HepG2 (cell line): Measurements from ENCODE around the gene PDCL3. TPM values are rescaled to one million over a fixed set of nuclear protein-coding genes. Genes with fewer than 3 reads are reported as not detected.

Source experiments
- ATAC-seq: fragments of 200-7000 bp; cut with Tn5 transposase; 3 replicates; pipeline ENCODE4 v1.9.1; 2020; ENCODE audit warnings: mild to moderate bottlenecking, moderate library complexity
- BruUV-seq: library from RNA; stranded (reverse); fragments of 400-500 nt; replicated peaks from 2 replicates; lab custom pipeline; 2021; lab: Mats Ljungman, UMichigan
- CTCF ChIA-PET: fragments of 300-600 bp; formaldehyde crosslinking; extraction: SDS; loops from one replicate; lab custom pipeline; 2021; ENCODE audit warnings: low total read pairs, inconsistent platforms, low intra/inter-chr PET ratio; lab: Yijun Ruan, JAX
- POLR2A ChIA-PET: fragments of 350-600 bp; sonication (Branson Sonifier 250); formaldehyde crosslinking; loops from one replicate; lab custom pipeline; 2020; ENCODE audit warnings: antibody characterized with exemption, inconsistent platforms; lab: Yijun Ruan, JAX
- DNase-seq: peaks from one replicate; pipeline ENCODE4 v3.0.0-alpha.2; 2015; ENCODE audit warnings: low spot score
- FAIRE-seq: peaks from 3 replicates; lab custom pipeline; 2011; peaks lifted over from hg19 to GRCh38; lab: Jason Lieb, UNC
- H2AFZ ChIP-seq: one replicate; pipeline ENCODE4 v1.6.1; 2011; ENCODE audit warnings: low read length, inconsistent platforms
- H3K27ac ChIP-seq: fragments of 300-600 bp; 3 replicates; pipeline ENCODE4 v1.8.0; 2011; ENCODE audit warnings: mixed run types, mild to moderate bottlenecking, mixed read lengths, low read length, inconsistent platforms; ENCODE audit not compliant: insufficient read depth; ENCODE audit errors: extremely low read length
- H3K27me3 ChIP-seq, 2 experiments: fragments of 200-600 bp in 1 of 2; 2 replicates in 1 of 2; 3 replicates in 1 of 2; pipeline versions ENCODE4 v1.6.0 to v1.8.0; 2011; ENCODE audit warnings: low read length in 2 of 2, mild to moderate bottlenecking in 2 of 2, moderate library complexity in 2 of 2, inconsistent platforms in 1 of 2; ENCODE audit not compliant: insufficient read depth in 2 of 2, control insufficient read depth in 1 of 2
- H3K36me3 ChIP-seq, 2 experiments: fragments of 200-600 bp in 1 of 2; replicated peaks in 1 of 2; 2 replicates in 1 of 2; 3 replicates in 1 of 2; pipeline versions ENCODE4 v1.5.1 to v1.8.0; 2011; ENCODE audit warnings: low read length in 2 of 2, inconsistent platforms in 1 of 2; ENCODE audit not compliant: insufficient read depth in 2 of 2, control insufficient read depth in 1 of 2
- H3K4me1 ChIP-seq: 2 replicates; pipeline ENCODE4 v1.5.1; 2012; ENCODE audit warnings: low read length, inconsistent platforms; ENCODE audit not compliant: insufficient read depth
- H3K4me2 ChIP-seq: 2 replicates; pipeline ENCODE4 v1.6.0; 2011; ENCODE audit warnings: low read depth, low read length, inconsistent platforms
- H3K4me3 ChIP-seq, 3 experiments: fragments of 200-600 bp in 1 of 3; sonication (generic), shearing (Covaris generic) in 1 of 3; replicated peaks in 1 of 3; 2 replicates each; pipeline ENCODE4 v1.5.1; 2011 to 2016; ENCODE audit warnings: low read length in 3 of 3, inconsistent platforms in 2 of 3, low read depth in 2 of 3, mild to moderate bottlenecking in 2 of 3, control low read depth in 1 of 3, mixed read lengths in 1 of 3; ENCODE audit not compliant: insufficient read depth in 1 of 3
- H3K79me2 ChIP-seq: one replicate; pipeline ENCODE4 v1.6.1; 2011; ENCODE audit warnings: low read length, inconsistent platforms; ENCODE audit not compliant: insufficient read depth
- H3K9ac ChIP-seq: 2 replicates; pipeline ENCODE4 v1.6.0; 2011; ENCODE audit warnings: mild to moderate bottlenecking, low read depth, low read length, inconsistent platforms; ENCODE audit not compliant: insufficient read depth
- H3K9me3 ChIP-seq: 2 replicates; pipeline ENCODE4 v1.5.1; 2012; ENCODE audit warnings: mild to moderate bottlenecking, low read length
- H4K20me1 ChIP-seq: 2 replicates; pipeline ENCODE4 v1.6.0; 2011; ENCODE audit warnings: inconsistent platforms, mild to moderate bottlenecking, low read length, moderate library complexity; ENCODE audit not compliant: insufficient read depth
- AKAP8 ChIP-seq: sonication (generic); formaldehyde crosslinking; IDR thresholded peaks from 2 replicates; pipeline ENCODE4 v1.5.1; 2020; ENCODE audit warnings: mild to moderate bottlenecking, missing genetic modification reagents
- DPF2 ChIP-seq: sonication (generic); formaldehyde crosslinking; IDR thresholded peaks from 2 replicates; pipeline ENCODE4 v1.4.0; 2020; ENCODE audit warnings: mild to moderate bottlenecking, low read depth, missing genetic modification reagents, borderline replicate concordance
- FOXA1 ChIP-seq, 2 experiments: fragments of 450-650 bp in 1 of 2; sonication (generic) in 1 of 2; formaldehyde crosslinking in 1 of 2; IDR thresholded peaks; 2 replicates each; pipeline versions ENCODE4 v1.4.0 to v1.6.1; 2016 to 2020; ENCODE audit warnings: missing genetic modification reagents in 1 of 2
- PRPF4 ChIP-seq: fragments of 200-400 bp; formaldehyde crosslinking; IDR thresholded peaks from 2 replicates; pipeline ENCODE4 v1.6.1; 2016; ENCODE audit warnings: low read length, low read depth; ENCODE audit not compliant: poor library complexity, severe bottlenecking
- REXO4 ChIP-seq: sonication (generic); formaldehyde crosslinking; IDR thresholded peaks from 2 replicates; pipeline ENCODE4 v1.8.0; 2022; ENCODE audit warnings: missing genetic modification reagents, mild to moderate bottlenecking, borderline replicate concordance
- RXRB ChIP-seq: IDR thresholded peaks from 2 replicates; pipeline ENCODE4 v1.6.1; 2016; ENCODE audit warnings: borderline replicate concordance, missing genetic modification reagents, missing compliant biosample characterization
- SNAPC4 ChIP-seq: sonication (generic); formaldehyde crosslinking; IDR thresholded peaks from 2 replicates; pipeline ENCODE4 v1.4.0; 2020; ENCODE audit warnings: mild to moderate bottlenecking, missing genetic modification reagents
- ZFP82 ChIP-seq: sonication (generic); formaldehyde crosslinking; IDR thresholded peaks from 2 replicates; pipeline ENCODE4 v1.5.1; 2020; ENCODE audit warnings: mild to moderate bottlenecking, missing genetic modification reagents, borderline replicate concordance
- ZNF17 ChIP-seq: sonication (generic); formaldehyde crosslinking; IDR thresholded peaks from 2 replicates; pipeline ENCODE4 v1.5.0; 2020; ENCODE audit warnings: mild to moderate bottlenecking, missing genetic modification reagents
- ZNF280B ChIP-seq: sonication (generic); formaldehyde crosslinking; IDR thresholded peaks from 2 replicates; pipeline ENCODE4 v1.5.0; 2020; ENCODE audit warnings: missing genetic modification reagents, mild to moderate bottlenecking, borderline replicate concordance
- ZNF770 ChIP-seq: sonication (generic); formaldehyde crosslinking; IDR thresholded peaks from 2 replicates; pipeline ENCODE4 v1.5.0; 2020; ENCODE audit warnings: mild to moderate bottlenecking, missing genetic modification reagents
- WGBS: methylation state at CpG from one replicate; pipeline ENCODE4 v1.1.6; 2017; ENCODE audit warnings: low lambda C conversion rate; 5-methylcytosine and 5-hydroxymethylcytosine counted together
- in situ Hi-C: cut with HindIII; loops from 2 replicates; pipeline ENCODE4 v1.10.0; 2017; ENCODE audit warnings: low pct_unique_long_range_greater_than_20kb; ENCODE audit not compliant: extremely low pct_ligation_motif_present
- intact Hi-C: fragments of 100-400 bp; cut with micrococcal nuclease; formaldehyde crosslinking; loops from one replicate; pipeline ENCODE4 v1.10.0; 2022; ENCODE audit not compliant: unreplicated experiment
- polyA plus RNA-seq, 8 experiments: library from polyadenylated mRNA; depleted of rRNA in 3 of 8; stranded (reverse) in 7 of 8; unstranded in 1 of 8; fragments of >200 nt; fragmentation: Illumina TruSeq in 4 of 8; extraction: Trizol in 4 of 8; gene quantifications; 2 replicates each; pipeline versions ENCODE4 v1.2.1 to v1.2.3, GENCODE V29; 2011 to 2016; ENCODE audit warnings: low read depth in 4 of 8, missing spikeins in 1 of 8, mixed read lengths in 1 of 8; ENCODE audit not compliant: insufficient read depth in 1 of 8
- total RNA-seq, 5 experiments: library from RNA; depleted of rRNA; stranded (reverse); fragments of >200 nt; fragmentation: Illumina TruSeq; extraction: Trizol; gene quantifications; 2 replicates each; pipeline ENCODE4 v1.2.3, GENCODE V29; 2016; ENCODE audit warnings: low read depth in 1 of 5

The PDCL3 gene
- total and polyA plus RNA-seq, 2 of the 13 experiments (the other 11 are each of a cell fraction or from before 2014, with no cell fraction given): 14.4 to 24.4 TPM

- TF ChIP-seq AKAP8 (CRISPR knock-in tag) (no peak), DPF2 (CRISPR knock-in tag) (no peak), RXRB (CRISPR knock-in tag) (no peak), ZNF17 (no peak), ZFP82 (no peak), PRPF4 (no peak), ZNF770 (CRISPR knock-in tag) (no peak)
These were observed 33.6 kb upstream of the PDCL3 start (continued) for GRCh38 chr2:100529176-100529575.

- H3K27ac ChIP-seq: no peak overlapping the region
- BruUV-seq: no TSS peak
- H3K4me2 ChIP-seq: no peak overlapping the region
- in situ Hi-C loops: no loop called here
- H3K27me3 ChIP-seq: peaks cover 4 to 22% of the 10 kb centered on the region in 2 experiments
- no peak overlapping the region for H2AFZ ChIP-seq
- POLR2A ChIA-PET: no interaction called here
- no peaks in the 10 kb centered on the region for H3K79me2 ChIP-seq
- H3K9ac ChIP-seq: no peak overlapping the region
- no peaks in the 10 kb centered on the region for H4K20me1 ChIP-seq
- no peak for FAIRE-seq
- no peak for ATAC-seq
- no peaks in the 10 kb centered on the region for H3K9me3 ChIP-seq
- TF ChIP-seq ZNF280B (CRISPR knock-in tag) (no peak), SNAPC4 (CRISPR knock-in tag) (no peak), FOXA1 (IDR thresholded peaks at IDR 0.05) (no peak), FOXA1 (CRISPR knock-in tag; IDR thresholded peaks at IDR 0.05) (no peak), REXO4 (CRISPR knock-in tag) (no peak)
- CTCF ChIA-PET: no interaction called here
- no peak overlapping the region for H3K4me3 ChIP-seq
- intact Hi-C loops: no loop called here
- DNase-seq: no peak
- H3K4me1 ChIP-seq: no peaks in the 10 kb centered on the region
- no peaks in the 10 kb centered on the region for H3K36me3 ChIP-seq
- 50% methylated on average over 6 of the region's 6 CpGs for WGBS
These were observed 32.9 kb upstream of the PDCL3 start for GRCh38 chr2:100529900-100530299.
